Neutrophil (primary cell): Measurements from ENCODE around the gene MSH3.

Source experiments
- H3K27ac ChIP-seq: fragments of 200-600 bp; sonication (generic); 2 replicates; pipeline ENCODE4 v1.5.1; 2016; ENCODE audit warnings: mild to moderate bottlenecking, moderate library complexity
- H3K27me3 ChIP-seq: fragments of 200-600 bp; sonication (generic); 2 replicates; pipeline ENCODE4 v1.6.0; 2016; ENCODE audit warnings: mild to moderate bottlenecking
- H3K36me3 ChIP-seq: fragments of 200-600 bp; sonication (generic); 2 replicates; pipeline ENCODE4 v1.5.1; 2017
- H3K4me1 ChIP-seq, 2 experiments: fragments of 200-600 bp in 1 of 2; sonication (generic) in 1 of 2; 1 replicate in 1 of 2; 2 replicates in 1 of 2; pipeline versions ENCODE4 v1.5.1 to v1.6.1; 2013 to 2016; ENCODE audit warnings: low read depth in 1 of 2, low read length in 1 of 2, mild to moderate bottlenecking in 1 of 2, moderate library complexity in 1 of 2; ENCODE audit not compliant: control insufficient read depth in 1 of 2, insufficient read depth in 1 of 2
- H3K4me3 ChIP-seq, 2 experiments: fragments of 200-600 bp in 1 of 2; sonication (generic) in 1 of 2; 1 replicate in 1 of 2; 2 replicates in 1 of 2; pipeline ENCODE4 v1.5.1; 2013 to 2016; ENCODE audit warnings: low read depth in 1 of 2, low read length in 1 of 2, mild to moderate bottlenecking in 1 of 2, moderate library complexity in 1 of 2
- H3K9me3 ChIP-seq: fragments of 200-600 bp; sonication (generic); 2 replicates; pipeline ENCODE4 v1.5.1; 2016
- CTCF ChIP-seq: fragments of 200-600 bp; sonication (generic); IDR thresholded peaks from 2 replicates; pipeline ENCODE4 v1.5.1; 2016; ENCODE audit warnings: antibody characterized with exemption

The MSH3 gene

DNA sequence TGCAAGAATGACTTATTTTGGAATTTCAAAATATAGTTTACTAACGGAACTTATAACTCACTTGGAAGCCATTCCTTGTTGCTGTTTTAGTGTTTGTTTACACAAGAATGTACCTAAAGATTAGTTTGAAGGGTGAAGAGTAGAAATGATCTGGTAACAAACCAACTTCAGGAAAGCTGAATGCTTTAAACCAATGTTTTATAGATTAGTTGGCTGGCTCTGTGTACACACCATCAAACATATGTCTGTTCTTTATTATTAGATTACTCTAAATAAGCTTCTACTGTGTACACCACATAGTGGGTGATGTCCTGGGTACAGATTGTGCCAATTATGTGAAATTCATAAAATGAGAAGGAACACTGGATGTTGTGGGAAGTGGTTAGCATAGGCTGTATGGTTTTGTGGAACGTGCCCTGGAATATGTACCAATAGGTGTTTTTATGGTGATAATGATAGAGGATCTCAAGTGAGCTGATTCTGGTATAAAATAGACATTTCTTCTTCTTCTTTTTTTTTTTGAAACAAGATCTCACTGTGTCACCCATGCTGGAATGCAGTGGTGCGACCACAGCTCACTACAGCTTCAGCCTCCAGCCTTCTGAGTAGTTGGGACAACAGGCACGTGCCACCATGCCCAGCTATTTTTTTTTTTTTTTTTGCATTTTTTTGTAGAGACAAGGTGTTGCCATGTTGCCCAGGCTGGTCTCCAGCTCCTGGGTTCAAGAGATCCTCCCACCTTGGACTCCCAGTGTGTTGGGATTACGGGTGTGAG lies 109.6 kb downstream of the MSH3 start:
- no peak overlapping the region for H3K4me3 ChIP-seq
- H3K27me3 ChIP-seq, result no peaks in the 10 kb centered on the region
- peaks cover 0 to 5% of the 10 kb centered on the region in 2 experiments for H3K4me1 ChIP-seq
- H3K36me3 ChIP-seq, result peaks cover 28% of the 10 kb centered on the region
- H3K9me3 ChIP-seq, result no peaks in the 10 kb centered on the region
- H3K27ac ChIP-seq, result no peak overlapping the region
- TF ChIP-seq CTCF, result no peak

DNA sequence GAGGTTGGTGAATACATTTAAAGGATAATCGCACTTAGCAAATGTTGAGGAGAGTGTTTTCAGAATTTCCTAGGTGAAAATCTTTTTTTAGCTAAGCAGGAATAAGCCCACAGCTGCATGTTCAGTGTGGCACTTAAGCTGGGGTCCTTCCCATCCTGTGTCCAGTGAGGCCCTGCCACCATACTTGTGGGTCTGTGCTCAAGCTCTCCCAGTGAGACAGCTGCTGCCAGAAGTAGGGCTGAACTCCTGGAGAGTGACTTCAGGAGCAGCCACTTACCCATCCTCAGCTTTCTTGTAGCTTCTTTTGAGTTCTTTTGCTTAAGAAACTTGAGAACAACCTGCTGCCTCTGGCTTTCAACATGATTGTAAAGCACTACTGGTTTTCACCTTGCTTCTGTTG lies 110.3 kb downstream of the MSH3 start:
- H3K4me1 ChIP-seq, result peaks cover 0 to 5% of the 10 kb centered on the region in 2 experiments
- H3K27me3 ChIP-seq, result no peaks in the 10 kb centered on the region
- H3K9me3 ChIP-seq, result no peaks in the 10 kb centered on the region
- no peak overlapping the region for H3K27ac ChIP-seq
- H3K4me3 ChIP-seq, result no peak overlapping the region
- H3K36me3 ChIP-seq, result peaks cover 28% of the 10 kb centered on the region
- no peak for TF ChIP-seq CTCF

- H3K4me1 ChIP-seq, result no peaks in the 10 kb centered on the region
- no peaks in the 10 kb centered on the region for H3K9me3 ChIP-seq
- H3K27me3 ChIP-seq, result no peaks in the 10 kb centered on the region
- H3K27ac ChIP-seq, result no peak overlapping the region
- no peak overlapping the region for H3K4me3 ChIP-seq
- peaks cover 34% of the 10 kb centered on the region for H3K36me3 ChIP-seq
- TF ChIP-seq CTCF, result no peak
Measured at GRCh38 chr5:80777347-80778287, 123.2 kb downstream of the MSH3 start.

GRCh38 chr5:80780024-80780423 lies 125.6 kb downstream of the MSH3 start:
- H3K4me1 ChIP-seq, result no peaks in the 10 kb centered on the region
- no peak for TF ChIP-seq CTCF
- no peak overlapping the region for H3K4me3 ChIP-seq
- H3K36me3 ChIP-seq, result peaks cover 29% of the 10 kb centered on the region
- no peaks in the 10 kb centered on the region for H3K27me3 ChIP-seq
- no peaks in the 10 kb centered on the region for H3K9me3 ChIP-seq
- H3K27ac ChIP-seq, result no peak overlapping the region

DNA sequence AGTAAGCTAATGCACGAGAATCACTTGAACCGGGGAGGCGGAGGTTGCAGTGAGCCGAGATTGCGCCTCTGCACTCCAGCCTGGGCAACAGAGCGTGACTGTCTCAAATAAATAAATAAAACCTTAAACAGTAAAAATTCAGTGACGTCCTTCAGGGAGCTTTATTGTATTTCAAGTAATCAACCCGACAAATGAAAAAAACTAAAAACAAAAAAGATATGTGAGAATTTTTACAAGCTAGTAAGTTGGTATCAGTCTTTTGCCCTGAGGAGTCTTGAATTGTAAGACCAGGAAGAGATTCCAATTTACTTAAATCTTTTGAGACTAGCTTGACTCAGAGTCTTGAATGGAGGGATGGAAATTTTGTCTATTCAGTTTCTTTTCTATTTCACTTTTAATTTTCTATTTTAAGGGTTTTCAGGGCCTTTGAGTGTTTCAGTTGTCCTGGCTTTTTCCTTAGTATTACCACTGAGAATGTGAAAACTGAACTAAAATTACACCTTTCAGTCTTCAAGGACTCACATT lies 126.4 kb downstream of the MSH3 start:
- Histone ChIP-seq H3K36me3 (peaks cover 29% of the 10 kb centered on the region), H3K4me3 (no peak overlapping the region), H3K4me1 (no peaks in the 10 kb centered on the region), H3K27me3 (no peaks in the 10 kb centered on the region), H3K27ac (no peak overlapping the region), H3K9me3 (no peaks in the 10 kb centered on the region)
- no peak for TF ChIP-seq CTCF
